Mesenchymal stem cell (in vitro differentiated cells and primary cell): ENCODE data around the gene IL17C.

Experiments
- DNase-seq: peaks from one replicate; pipeline ENCODE4 v3.0.0-alpha.2; 2013
- H2AFZ ChIP-seq: one replicate; pipeline ENCODE4 v1.6.1; 2013; ENCODE audit warnings: low read depth, mild to moderate bottlenecking, control low read depth, inconsistent platforms, low read length, moderate library complexity
- H2AK5ac ChIP-seq: 2 replicates; pipeline ENCODE4 v1.6.1; 2013; ENCODE audit warnings: low read length, moderate library complexity, mild to moderate bottlenecking, inconsistent platforms; ENCODE audit not compliant: severe bottlenecking
- H2BK120ac ChIP-seq: one replicate; pipeline ENCODE4 v1.6.1; 2013; ENCODE audit warnings: low read depth, mild to moderate bottlenecking, inconsistent platforms, low read length, moderate library complexity
- H2BK12ac ChIP-seq, 2 experiments: one replicate each; pipeline ENCODE4 v1.6.1; 2013; ENCODE audit warnings: inconsistent platforms in 2 of 2, low read length in 2 of 2, mild to moderate bottlenecking in 2 of 2, moderate library complexity in 2 of 2, control low read depth in 1 of 2
- H2BK15ac ChIP-seq: one replicate; pipeline ENCODE4 v1.6.1; 2013; ENCODE audit warnings: mild to moderate bottlenecking, low read depth, inconsistent platforms; ENCODE audit not compliant: poor library complexity, severe bottlenecking
- H2BK5ac ChIP-seq: 2 replicates; pipeline ENCODE4 v1.6.1; 2013; ENCODE audit warnings: low read depth, mild to moderate bottlenecking, low read length, control low read depth, inconsistent platforms; ENCODE audit not compliant: poor library complexity, severe bottlenecking
- H3K14ac ChIP-seq, 2 experiments: one replicate each; pipeline ENCODE4 v1.6.1; 2013; ENCODE audit warnings: inconsistent platforms in 2 of 2, low read length in 2 of 2, control low read depth in 1 of 2, mild to moderate bottlenecking in 1 of 2, moderate library complexity in 1 of 2
- H3K18ac ChIP-seq, 2 experiments: one replicate each; pipeline ENCODE4 v1.6.1; 2013; ENCODE audit warnings: inconsistent platforms in 2 of 2, low read length in 2 of 2, control low read depth in 1 of 2, low read depth in 1 of 2, mild to moderate bottlenecking in 1 of 2
- H3K23ac ChIP-seq, 2 experiments: one replicate each; pipeline ENCODE4 v1.6.1; 2013; ENCODE audit warnings: inconsistent platforms in 2 of 2, low read length in 2 of 2, mild to moderate bottlenecking in 2 of 2, moderate library complexity in 2 of 2, control low read depth in 1 of 2
- H3K27ac ChIP-seq: 2 replicates; pipeline ENCODE4 v1.5.1; 2013; ENCODE audit warnings: mild to moderate bottlenecking, moderate library complexity, low read length, control low read depth, inconsistent platforms; ENCODE audit not compliant: poor library complexity, severe bottlenecking
- H3K27me3 ChIP-seq, 2 experiments: 2 replicates each; pipeline versions ENCODE4 v1.6.1 to v1.7.0; 2013; ENCODE audit warnings: low read length in 2 of 2, mild to moderate bottlenecking in 2 of 2, moderate library complexity in 2 of 2, control low read depth in 1 of 2, inconsistent platforms in 1 of 2; ENCODE audit not compliant: control insufficient read depth in 1 of 2, insufficient read depth in 1 of 2
- H3K36me3 ChIP-seq, 2 experiments: 2 replicates each; pipeline versions ENCODE4 v1.6.1 to v1.7.0; 2013; ENCODE audit warnings: low read length in 2 of 2, control low read depth in 1 of 2, inconsistent platforms in 1 of 2, low read depth in 1 of 2, mild to moderate bottlenecking in 1 of 2; ENCODE audit not compliant: insufficient read depth in 2 of 2, control insufficient read depth in 1 of 2
- H3K4ac ChIP-seq, 2 experiments: one replicate each; pipeline ENCODE4 v1.6.1; 2013; ENCODE audit warnings: inconsistent platforms in 2 of 2, low read length in 2 of 2, mild to moderate bottlenecking in 2 of 2, moderate library complexity in 2 of 2, control low read depth in 1 of 2, low read depth in 1 of 2
- H3K4me1 ChIP-seq: 2 replicates; pipeline ENCODE4 v1.6.1; 2013; ENCODE audit warnings: low read depth, low read length, control low read depth; ENCODE audit not compliant: control insufficient read depth, insufficient read depth
- H3K4me2 ChIP-seq: 2 replicates; pipeline ENCODE4 v1.6.1; 2013; ENCODE audit warnings: low read length, mild to moderate bottlenecking, inconsistent platforms; ENCODE audit not compliant: poor library complexity, severe bottlenecking
- H3K4me3 ChIP-seq, 2 experiments: 2 replicates each; pipeline versions ENCODE4 v1.5.1 to v1.7.0; 2013; ENCODE audit warnings: low read length in 2 of 2, mild to moderate bottlenecking in 2 of 2, control low read depth in 1 of 2, low read depth in 1 of 2; ENCODE audit not compliant: insufficient read depth in 1 of 2
- H3K79me1 ChIP-seq: replicated peaks from 2 replicates; pipeline ENCODE4 v1.6.1; 2013; ENCODE audit warnings: mild to moderate bottlenecking, control low read depth, low read length, inconsistent platforms; ENCODE audit not compliant: poor library complexity, severe bottlenecking
- H3K9ac ChIP-seq: 2 replicates; pipeline ENCODE4 v1.7.0; 2013; ENCODE audit warnings: mild to moderate bottlenecking, low read length, moderate library complexity
- H3K9me3 ChIP-seq: 2 replicates; pipeline ENCODE4 v1.7.0; 2013; ENCODE audit warnings: mild to moderate bottlenecking, low read length; ENCODE audit not compliant: control insufficient read depth
- H4K8ac ChIP-seq: one replicate; pipeline ENCODE4 v1.6.1; 2013; ENCODE audit warnings: inconsistent platforms, mild to moderate bottlenecking, low read length, moderate library complexity
- H4K91ac ChIP-seq: one replicate; pipeline ENCODE4 v1.6.1; 2013; ENCODE audit warnings: mild to moderate bottlenecking, low read length, inconsistent platforms
- WGBS: methylation state at CpG from one replicate; pipeline ENCODE4 v1.1.7; 2013; ENCODE audit warnings: mixed read lengths; 5-methylcytosine and 5-hydroxymethylcytosine counted together

Gene IL17C

GRCh38 chr16:88686439-88687253, 48.3 kb downstream of the IL17C start, which contains the start of gene SNAI3:
Gene SNAI3, minus strand, starts transcription at chr16:88686507. Its CDS starts 101 bp downstream, at chr16:88686406.
- Histone ChIP-seq H3K36me3 (peaks cover 0 to 3% of the 10 kb centered on the region in 2 experiments), H2AK5ac (no peak within 1 kb of the TSS), H2AFZ (peak within 1 kb of the TSS; percentile 18), H3K27me3 (peaks cover 64 to 75% of the 10 kb centered on the region in 2 experiments), H3K9me3 (no peaks in the 10 kb centered on the region), H4K91ac (peak within 1 kb of the TSS; percentile 49), H3K23ac (peak within 1 kb of the TSS in 1 of 2 experiments; percentile 16), H3K27ac (no peak within 1 kb of the TSS), H3K9ac (no peak within 1 kb of the TSS), H3K4me1 (peaks cover 25% of the 10 kb centered on the region), H3K4me3 (peak within 1 kb of the TSS; percentile 50 to 73), H3K79me1 (no peaks in the 10 kb centered on the region), H2BK120ac (no peak within 1 kb of the TSS), H2BK12ac (peak within 1 kb of the TSS in 1 of 2 experiments; percentile 16), H3K18ac (no peak within 1 kb of the TSS), H3K4ac (no peak within 1 kb of the TSS), H2BK15ac (no peak within 1 kb of the TSS), H4K8ac (no peak within 1 kb of the TSS), H3K4me2 (peak within 1 kb of the TSS; percentile 93), H2BK5ac (peak within 1 kb of the TSS; percentile 33), H3K14ac (peak within 1 kb of the TSS in 1 of 2 experiments; percentile 44)
- peak; percentile 65 for DNase-seq
- WGBS = 11% methylated on average over 51 of the region's 65 CpGs

- H4K91ac ChIP-seq = no peak overlapping the region
- no peaks in the 10 kb centered on the region for H3K9me3 ChIP-seq
- no peak overlapping the region for H3K23ac ChIP-seq
- H3K79me1 ChIP-seq = no peaks in the 10 kb centered on the region
- H3K27me3 ChIP-seq = peaks cover 63 to 69% of the 10 kb centered on the region in 2 experiments
- no peak overlapping the region for H2BK5ac ChIP-seq
- peaks cover 0 to 3% of the 10 kb centered on the region in 2 experiments for H3K36me3 ChIP-seq
- no peak overlapping the region for H3K4me2 ChIP-seq
- no peak for DNase-seq
- no peak overlapping the region for H2BK12ac ChIP-seq
- no peak overlapping the region for H4K8ac ChIP-seq
- no peak overlapping the region for H3K9ac ChIP-seq
- H2AFZ ChIP-seq = no peak overlapping the region
- no peak overlapping the region for H2BK120ac ChIP-seq
- H2AK5ac ChIP-seq = no peak overlapping the region
- H3K14ac ChIP-seq = no peak overlapping the region
- no peak overlapping the region for H3K27ac ChIP-seq
- WGBS = 71% methylated on average over 7 of the region's 10 CpGs
- H3K4me3 ChIP-seq = no peak overlapping the region
- no peak overlapping the region for H2BK15ac ChIP-seq
- H3K18ac ChIP-seq = no peak overlapping the region
- H3K4ac ChIP-seq = no peak overlapping the region
- peaks cover 24% of the 10 kb centered on the region for H3K4me1 ChIP-seq
Observed at GRCh38 chr16:88687254-88687576, 48.8 kb downstream of the IL17C start.

- Histone ChIP-seq H3K14ac (no peak overlapping the region), H2BK5ac (no peak overlapping the region), H4K8ac (no peak overlapping the region), H2BK15ac (no peak overlapping the region), H3K79me1 (no peaks in the 10 kb centered on the region), H2BK12ac (no peak overlapping the region), H3K27ac (no peak overlapping the region), H3K4me3 (no peak overlapping the region), H4K91ac (no peak overlapping the region), H3K36me3 (peaks cover 0 to 3% of the 10 kb centered on the region in 2 experiments), H3K18ac (no peak overlapping the region), H3K27me3 (peaks cover 62 to 68% of the 10 kb centered on the region in 2 experiments), H3K23ac (no peak overlapping the region), H3K9me3 (no peaks in the 10 kb centered on the region), H2BK120ac (no peak overlapping the region), H3K4ac (no peak overlapping the region), H2AFZ (no peak overlapping the region), H3K4me2 (no peak overlapping the region), H3K4me1 (peaks cover 24% of the 10 kb centered on the region), H3K9ac (no peak overlapping the region), H2AK5ac (no peak overlapping the region)
- 67% methylated on average over 2 of the region's 3 CpGs for WGBS
- DNase-seq = no peak
Observed at GRCh38 chr16:88687676-88688012, 49.3 kb downstream of the IL17C start.

GRCh38 chr16:88688013-88688778, 49.8 kb downstream of the IL17C start:
- Histone ChIP-seq H2BK12ac (no peak overlapping the region), H2BK5ac (no peak overlapping the region), H3K27ac (no peak overlapping the region), H3K23ac (no peak overlapping the region), H3K27me3 (peaks cover 66 to 68% of the 10 kb centered on the region in 2 experiments), H3K4me3 (no peak overlapping the region), H3K4me1 (peaks cover 24% of the 10 kb centered on the region), H3K4ac (no peak overlapping the region), H3K14ac (no peak overlapping the region), H3K79me1 (no peaks in the 10 kb centered on the region), H4K91ac (no peak overlapping the region), H2BK120ac (no peak overlapping the region), H3K36me3 (peaks cover 0 to 3% of the 10 kb centered on the region in 2 experiments), H2AFZ (no peak overlapping the region), H2AK5ac (no peak overlapping the region), H3K9ac (no peak overlapping the region), H3K4me2 (no peak overlapping the region), H3K18ac (no peak overlapping the region), H4K8ac (no peak overlapping the region), H2BK15ac (no peak overlapping the region), H3K9me3 (no peaks in the 10 kb centered on the region)
- 56% methylated on average over 28 of the region's 28 CpGs for WGBS
- DNase-seq = no peak
